HG02840 (cell line): ENCODE measurements around the gene NT5DC3.
"Not testable (repeated sequence)": the region's sequence is repeated elsewhere in the genome, so short reads cannot be mapped to it uniquely, and the experiment has no call there.

Source experiments
- ATAC-seq: cut with Tn5 transposase; IDR thresholded peaks from one replicate; pipeline ENCODE4 v1.9.1; 2021; ENCODE audit warnings: mild to moderate bottlenecking, moderate library complexity, moderate number of reproducible peaks; ENCODE audit not compliant: unreplicated experiment, low FRiP score

NT5DC3 gene

GRCh38 chr12:103812789-103813188, 28.2 kb downstream of the NT5DC3 start:
- no peak for ATAC-seq

GRCh38 chr12:103811791-103812190, 29.2 kb downstream of the NT5DC3 start:
- ATAC-seq: no peak

- ATAC-seq: no peak
These were observed 30.9 kb downstream of the NT5DC3 start for GRCh38 chr12:103810111-103810510.

GRCh38 chr12:103809639-103810038, 31.4 kb downstream of the NT5DC3 start:
- not testable (repeated sequence) for ATAC-seq

GRCh38 chr12:103809154-103809553, 31.9 kb downstream of the NT5DC3 start:
- no peak for ATAC-seq

GRCh38 chr12:103808239-103808880, 32.7 kb downstream of the NT5DC3 start:
- ATAC-seq: no peak

- no peak for ATAC-seq
These were observed 33.3 kb downstream of the NT5DC3 start for GRCh38 chr12:103807561-103808238.

- ATAC-seq: no peak
These were observed 34.2 kb downstream of the NT5DC3 start for GRCh38 chr12:103806803-103807202.

GRCh38 chr12:103805655-103806360, 35.2 kb downstream of the NT5DC3 start:
- no peak for ATAC-seq

- no peak for ATAC-seq
These were observed 37.2 kb downstream of the NT5DC3 start for GRCh38 chr12:103803847-103804246.

GRCh38 chr12:103802586-103802886, 38.5 kb downstream of the NT5DC3 start:
- no peak for ATAC-seq

- ATAC-seq: no peak
These were observed 39.1 kb downstream of the NT5DC3 start for GRCh38 chr12:103801709-103802585.

GRCh38 chr12:103799857-103800771, 40.9 kb downstream of the NT5DC3 start:
- ATAC-seq: no peak

- ATAC-seq: no peak
These were observed 41.6 kb downstream of the NT5DC3 start for GRCh38 chr12:103799504-103799856.

GRCh38 chr12:103798586-103798985, 42.4 kb downstream of the NT5DC3 start:
- ATAC-seq: no peak

- no peak for ATAC-seq
These were observed 46.5 kb downstream of the NT5DC3 start for GRCh38 chr12:103794309-103795213.

GRCh38 chr12:103793512-103794045, 47.5 kb downstream of the NT5DC3 start:
- ATAC-seq: no peak

GRCh38 chr12:103793046-103793445, 48.0 kb downstream of the NT5DC3 start:
- ATAC-seq: no peak
